K562 (cell line): ENCODE results near the gene DEDD2. TPM values are rescaled to one million over a fixed set of nuclear protein-coding genes. Genes with fewer than 3 reads are reported as not detected.
A peak's percentile ranks its signal among the peaks of the same experiment; 100 is the strongest.

ENCODE experiments used
- ELF1 ChIP-seq: fragments of 200-800 bp; sonication (Bioruptor generic); IDR thresholded peaks from 2 replicates; pipeline ENCODE4 v1.6.1; 2016; ENCODE audit warnings: missing genetic modification characterization, missing compliant biosample characterization
- ESRRB ChIP-seq: fragments of 250-450 bp; sonication (Bioruptor Pico); IDR thresholded peaks from 2 replicates; pipeline ENCODE4 v1.5.0; 2020; ENCODE audit warnings: mild to moderate bottlenecking, moderate library complexity, borderline replicate concordance
- PHF20 ChIP-seq: fragments of 450-650 bp; IDR thresholded peaks from 2 replicates; pipeline ENCODE4 v1.6.1; 2018; ENCODE audit not compliant: partially characterized antibody
- SMARCA4 ChIP-seq: fragments of 450-650 bp; IDR thresholded peaks from 2 replicates; pipeline ENCODE4 v1.6.1; 2016
- STAT5A ChIP-seq: IDR thresholded peaks from 2 replicates; pipeline ENCODE4 v1.6.1; 2012; ENCODE audit warnings: low read length, inconsistent platforms, borderline replicate concordance
- TAF1 ChIP-seq: IDR thresholded peaks from 2 replicates; pipeline ENCODE4 v1.6.1; 2011; ENCODE audit warnings: mild to moderate bottlenecking, low read length, moderate library complexity; ENCODE audit not compliant: insufficient read depth, control insufficient read depth, severe bottlenecking; ENCODE audit errors: extremely low read depth
- ZNF583 ChIP-seq: fragments of 250-450 bp; sonication (Bioruptor Pico); IDR thresholded peaks from 2 replicates; pipeline ENCODE4 v1.4.0; 2020
- ZNF589 ChIP-seq: fragments of 200-800 bp; sonication (Bioruptor generic); IDR thresholded peaks from 2 replicates; pipeline ENCODE4 v1.6.1; 2016; ENCODE audit warnings: low read depth, missing genetic modification characterization, missing compliant biosample characterization
- polyA plus RNA-seq, 8 experiments: library from polyadenylated mRNA; depleted of rRNA in 4 of 8; stranded (reverse) in 5 of 8; unstranded in 3 of 8; fragments of >200 nt; fragmentation: Nextera tagmentation in 2 of 8; fragmentation: Illumina TruSeq in 1 of 8; extraction: Ambion mirVana in 2 of 8; extraction: Trizol in 1 of 8; gene quantifications; 2 replicates each; pipeline versions ENCODE4 v1.2.1 to v1.2.3, GENCODE V29; 2011 to 2014; ENCODE audit warnings: inconsistent platforms in 1 of 8, missing spikeins in 1 of 8
- total RNA-seq, 7 experiments: library from RNA; depleted of rRNA in 6 of 7; stranded (reverse); fragments of >200 nt in 6 of 7; fragmentation: Illumina TruSeq in 2 of 7; extraction: Trizol in 2 of 7; gene quantifications; 2 replicates each; pipeline versions ENCODE4 v1.2.1 to v1.2.3, GENCODE V29; 2011 to 2021; ENCODE audit warnings: low replicate concordance in 1 of 7
- TF ChIP-seq, protein P1 (sequence below): IDR thresholded peaks from 3 replicates; pipeline ENCODE4 v1.6.1; 2011; ENCODE audit warnings: borderline replicate concordance, mild to moderate bottlenecking, moderate library complexity; ENCODE audit not compliant: insufficient read length; ENCODE audit errors: extremely low read depth
- TF ChIP-seq, protein P2 (sequence below): sonication (generic); formaldehyde crosslinking; IDR thresholded peaks from 2 replicates; pipeline ENCODE4 v1.9.0; 2022; ENCODE audit warnings: mild to moderate bottlenecking, missing genetic modification reagents
- TF ChIP-seq, protein P3 (sequence below): fragments of 250-450 bp; sonication (Bioruptor Pico); IDR thresholded peaks from 2 replicates; pipeline ENCODE4 v1.4.0; 2020
- TF ChIP-seq, protein P4 (sequence below), 2 experiments: fragments of 450-650 bp; IDR thresholded peaks; 2 replicates each; pipeline ENCODE4 v1.6.1; 2016
- TF ChIP-seq, protein P5 (sequence below): fragments of 250-450 bp; sonication (Bioruptor Pico); IDR thresholded peaks from 2 replicates; pipeline ENCODE4 v1.4.0; 2020; ENCODE audit warnings: mild to moderate bottlenecking, moderate library complexity

Gene DEDD2
- total and polyA plus RNA-seq, 9 of the 15 experiments (the other 6 are each of a cell fraction or from before 2014, with no cell fraction given), result 4.3 to 43.0 (median 29.2) TPM

DNA sequence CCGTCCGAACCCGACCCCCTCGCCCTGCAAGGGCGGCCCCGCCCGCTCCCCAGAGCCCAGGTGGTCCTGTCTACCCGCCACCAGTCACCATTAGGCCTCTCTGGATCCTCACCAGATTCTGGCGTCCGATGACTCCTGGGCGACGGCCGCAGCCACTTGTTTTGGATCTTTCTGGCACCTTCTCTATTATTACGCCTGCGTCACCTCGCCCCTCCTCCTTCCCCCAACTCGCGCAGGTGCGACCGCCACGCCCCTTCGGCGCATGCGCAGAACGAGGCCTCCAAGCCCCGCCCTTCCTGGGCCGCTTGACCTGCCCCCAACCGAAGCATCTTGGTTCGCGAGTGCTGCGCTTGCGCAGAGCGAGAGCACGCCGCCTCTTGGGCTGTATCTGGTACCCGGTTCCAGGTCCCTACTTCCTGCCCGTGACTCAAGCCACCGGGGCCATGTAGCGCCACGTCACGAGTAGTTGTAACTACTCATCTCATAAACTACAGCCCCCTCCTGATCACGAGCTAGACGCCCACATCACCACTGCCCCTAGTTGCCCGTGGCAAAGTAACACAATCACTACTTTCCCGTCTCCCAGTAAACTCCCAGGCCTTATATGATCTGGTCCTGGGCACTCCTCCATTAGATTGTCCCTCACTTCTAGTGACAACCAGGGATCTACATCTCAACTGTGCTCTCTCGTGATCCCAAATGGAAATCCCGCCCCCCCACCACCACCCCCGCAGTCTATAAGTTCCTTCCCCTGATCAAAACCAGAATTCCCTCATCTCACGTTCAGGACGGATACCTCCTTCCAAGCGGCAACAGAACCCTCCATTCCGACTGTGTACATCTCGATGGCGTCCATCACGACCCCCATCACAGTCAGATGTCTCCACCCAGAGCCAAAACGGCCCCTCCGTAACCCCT is at the start of gene DEDD2 (continued):
- TF ChIP-seq, protein P1, sequence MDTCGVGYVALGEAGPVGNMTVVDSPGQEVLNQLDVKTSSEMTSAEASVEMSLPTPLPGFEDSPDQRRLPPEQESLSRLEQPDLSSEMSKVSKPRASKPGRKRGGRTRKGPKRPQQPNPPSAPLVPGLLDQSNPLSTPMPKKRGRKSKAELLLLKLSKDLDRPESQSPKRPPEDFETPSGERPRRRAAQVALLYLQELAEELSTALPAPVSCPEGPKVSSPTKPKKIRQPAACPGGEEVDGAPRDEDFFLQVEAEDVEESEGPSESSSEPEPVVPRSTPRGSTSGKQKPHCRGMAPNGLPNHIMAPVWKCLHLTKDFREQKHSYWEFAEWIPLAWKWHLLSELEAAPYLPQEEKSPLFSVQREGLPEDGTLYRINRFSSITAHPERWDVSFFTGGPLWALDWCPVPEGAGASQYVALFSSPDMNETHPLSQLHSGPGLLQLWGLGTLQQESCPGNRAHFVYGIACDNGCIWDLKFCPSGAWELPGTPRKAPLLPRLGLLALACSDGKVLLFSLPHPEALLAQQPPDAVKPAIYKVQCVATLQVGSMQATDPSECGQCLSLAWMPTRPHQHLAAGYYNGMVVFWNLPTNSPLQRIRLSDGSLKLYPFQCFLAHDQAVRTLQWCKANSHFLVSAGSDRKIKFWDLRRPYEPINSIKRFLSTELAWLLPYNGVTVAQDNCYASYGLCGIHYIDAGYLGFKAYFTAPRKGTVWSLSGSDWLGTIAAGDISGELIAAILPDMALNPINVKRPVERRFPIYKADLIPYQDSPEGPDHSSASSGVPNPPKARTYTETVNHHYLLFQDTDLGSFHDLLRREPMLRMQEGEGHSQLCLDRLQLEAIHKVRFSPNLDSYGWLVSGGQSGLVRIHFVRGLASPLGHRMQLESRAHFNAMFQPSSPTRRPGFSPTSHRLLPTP, result no peak
- no peak for TF ChIP-seq ZNF589
- TF ChIP-seq, protein P2, sequence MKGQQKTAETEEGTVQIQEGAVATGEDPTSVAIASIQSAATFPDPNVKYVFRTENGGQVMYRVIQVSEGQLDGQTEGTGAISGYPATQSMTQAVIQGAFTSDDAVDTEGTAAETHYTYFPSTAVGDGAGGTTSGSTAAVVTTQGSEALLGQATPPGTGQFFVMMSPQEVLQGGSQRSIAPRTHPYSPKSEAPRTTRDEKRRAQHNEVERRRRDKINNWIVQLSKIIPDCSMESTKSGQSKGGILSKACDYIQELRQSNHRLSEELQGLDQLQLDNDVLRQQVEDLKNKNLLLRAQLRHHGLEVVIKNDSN (CRISPR knock-in tag), result peak; percentile 73
- TF ChIP-seq, protein P3, sequence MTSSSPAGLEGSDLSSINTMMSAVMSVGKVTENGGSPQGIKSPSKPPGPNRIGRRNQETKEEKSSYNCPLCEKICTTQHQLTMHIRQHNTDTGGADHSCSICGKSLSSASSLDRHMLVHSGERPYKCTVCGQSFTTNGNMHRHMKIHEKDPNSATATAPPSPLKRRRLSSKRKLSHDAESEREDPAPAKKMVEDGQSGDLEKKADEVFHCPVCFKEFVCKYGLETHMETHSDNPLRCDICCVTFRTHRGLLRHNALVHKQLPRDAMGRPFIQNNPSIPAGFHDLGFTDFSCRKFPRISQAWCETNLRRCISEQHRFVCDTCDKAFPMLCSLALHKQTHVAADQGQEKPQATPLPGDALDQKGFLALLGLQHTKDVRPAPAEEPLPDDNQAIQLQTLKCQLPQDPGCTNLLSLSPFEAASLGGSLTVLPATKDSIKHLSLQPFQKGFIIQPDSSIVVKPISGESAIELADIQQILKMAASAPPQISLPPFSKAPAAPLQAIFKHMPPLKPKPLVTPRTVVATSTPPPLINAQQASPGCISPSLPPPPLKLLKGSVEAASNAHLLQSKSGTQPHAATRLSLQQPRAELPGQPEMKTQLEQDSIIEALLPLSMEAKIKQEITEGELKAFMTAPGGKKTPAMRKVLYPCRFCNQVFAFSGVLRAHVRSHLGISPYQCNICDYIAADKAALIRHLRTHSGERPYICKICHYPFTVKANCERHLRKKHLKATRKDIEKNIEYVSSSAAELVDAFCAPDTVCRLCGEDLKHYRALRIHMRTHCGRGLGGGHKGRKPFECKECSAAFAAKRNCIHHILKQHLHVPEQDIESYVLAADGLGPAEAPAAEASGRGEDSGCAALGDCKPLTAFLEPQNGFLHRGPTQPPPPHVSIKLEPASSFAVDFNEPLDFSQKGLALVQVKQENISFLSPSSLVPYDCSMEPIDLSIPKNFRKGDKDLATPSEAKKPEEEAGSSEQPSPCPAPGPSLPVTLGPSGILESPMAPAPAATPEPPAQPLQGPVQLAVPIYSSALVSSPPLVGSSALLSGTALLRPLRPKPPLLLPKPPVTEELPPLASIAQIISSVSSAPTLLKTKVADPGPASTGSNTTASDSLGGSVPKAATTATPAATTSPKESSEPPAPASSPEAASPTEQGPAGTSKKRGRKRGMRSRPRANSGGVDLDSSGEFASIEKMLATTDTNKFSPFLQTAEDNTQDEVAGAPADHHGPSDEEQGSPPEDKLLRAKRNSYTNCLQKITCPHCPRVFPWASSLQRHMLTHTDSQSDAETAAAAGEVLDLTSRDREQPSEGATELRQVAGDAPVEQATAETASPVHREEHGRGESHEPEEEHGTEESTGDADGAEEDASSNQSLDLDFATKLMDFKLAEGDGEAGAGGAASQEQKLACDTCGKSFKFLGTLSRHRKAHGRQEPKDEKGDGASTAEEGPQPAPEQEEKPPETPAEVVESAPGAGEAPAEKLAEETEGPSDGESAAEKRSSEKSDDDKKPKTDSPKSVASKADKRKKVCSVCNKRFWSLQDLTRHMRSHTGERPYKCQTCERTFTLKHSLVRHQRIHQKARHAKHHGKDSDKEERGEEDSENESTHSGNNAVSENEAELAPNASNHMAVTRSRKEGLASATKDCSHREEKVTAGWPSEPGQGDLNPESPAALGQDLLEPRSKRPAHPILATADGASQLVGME, result 0 out of 2 replicates have a peak, but pooled peaks have one; percentile 56
- peak; percentile 53 for TF ChIP-seq TAF1
- TF ChIP-seq STAT5A, result no peak
- TF ChIP-seq, protein P4, sequence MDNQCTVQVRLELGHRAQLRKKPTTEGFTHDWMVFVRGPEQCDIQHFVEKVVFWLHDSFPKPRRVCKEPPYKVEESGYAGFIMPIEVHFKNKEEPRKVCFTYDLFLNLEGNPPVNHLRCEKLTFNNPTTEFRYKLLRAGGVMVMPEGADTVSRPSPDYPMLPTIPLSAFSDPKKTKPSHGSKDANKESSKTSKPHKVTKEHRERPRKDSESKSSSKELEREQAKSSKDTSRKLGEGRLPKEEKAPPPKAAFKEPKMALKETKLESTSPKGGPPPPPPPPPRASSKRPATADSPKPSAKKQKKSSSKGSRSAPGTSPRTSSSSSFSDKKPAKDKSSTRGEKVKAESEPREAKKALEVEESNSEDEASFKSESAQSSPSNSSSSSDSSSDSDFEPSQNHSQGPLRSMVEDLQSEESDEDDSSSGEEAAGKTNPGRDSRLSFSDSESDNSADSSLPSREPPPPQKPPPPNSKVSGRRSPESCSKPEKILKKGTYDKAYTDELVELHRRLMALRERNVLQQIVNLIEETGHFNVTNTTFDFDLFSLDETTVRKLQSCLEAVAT (IDR thresholded peaks at IDR 0.05), result peak in 1 of 2 experiments; percentile 24; a peak in 1 of 4 replicates
- peak; percentile 80 for TF ChIP-seq ELF1
- TF ChIP-seq ZNF583 (CRISPR knock-in tag), result no peak
- TF ChIP-seq, protein P5, sequence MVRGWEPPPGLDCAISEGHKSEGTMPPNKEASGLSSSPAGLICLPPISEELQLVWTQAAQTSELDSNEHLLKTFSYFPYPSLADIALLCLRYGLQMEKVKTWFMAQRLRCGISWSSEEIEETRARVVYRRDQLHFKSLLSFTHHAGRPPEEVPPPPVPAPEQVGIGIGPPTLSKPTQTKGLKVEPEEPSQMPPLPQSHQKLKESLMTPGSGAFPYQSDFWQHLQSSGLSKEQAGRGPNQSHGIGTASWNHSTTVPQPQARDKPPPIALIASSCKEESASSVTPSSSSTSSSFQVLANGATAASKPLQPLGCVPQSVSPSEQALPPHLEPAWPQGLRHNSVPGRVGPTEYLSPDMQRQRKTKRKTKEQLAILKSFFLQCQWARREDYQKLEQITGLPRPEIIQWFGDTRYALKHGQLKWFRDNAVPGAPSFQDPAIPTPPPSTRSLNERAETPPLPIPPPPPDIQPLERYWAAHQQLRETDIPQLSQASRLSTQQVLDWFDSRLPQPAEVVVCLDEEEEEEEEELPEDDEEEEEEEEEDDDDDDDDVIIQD (CRISPR knock-in tag), result no peak
- no peak for TF ChIP-seq ESRRB (CRISPR knock-in tag)
- peak; percentile 52 for TF ChIP-seq PHF20
- TF ChIP-seq SMARCA4, result no peak
